B cell (primary cell): ENCODE measurements around the gene CDC42EP4. TPM values are rescaled to one million over a fixed set of nuclear protein-coding genes. Genes with fewer than 3 reads are reported as not detected.
"Not testable (repeated sequence)": the region's sequence is repeated elsewhere in the genome, so short reads cannot be mapped to it uniquely, and the experiment has no call there.

Source experiments
- ATAC-seq: fragments of 200-7000 bp; cut with Tn5 transposase; one replicate; pipeline ENCODE4 v1.10.0; 2021; ENCODE audit warnings: low read depth, mild to moderate bottlenecking, moderate number of reproducible peaks, moderate library complexity
- CTCF ChIA-PET: fragments of 350-600 bp; sonication (Branson Sonifier 250); formaldehyde crosslinking; loops from one replicate; lab custom pipeline; 2021; ENCODE audit warnings: antibody characterized with exemption, inconsistent platforms; lab: Charles Lee
- POLR2A ChIA-PET: fragments of 350-600 bp; sonication (Branson Sonifier 250); formaldehyde crosslinking; loops from one replicate; lab custom pipeline; 2021; ENCODE audit warnings: antibody characterized with exemption; lab: Charles Lee
- DNase-seq: peaks from one replicate; pipeline ENCODE4 v3.0.0; 2013
- H2AFZ ChIP-seq: 2 replicates; pipeline ENCODE4 v1.6.1; 2012; ENCODE audit warnings: mild to moderate bottlenecking, low read depth, low read length; ENCODE audit not compliant: insufficient read depth, poor library complexity, severe bottlenecking
- H3K27ac ChIP-seq, 2 donors: 1 replicate in 1 of 2; 2 replicates in 1 of 2; pipeline ENCODE4 v1.5.1; 2012 to 2013; ENCODE audit warnings: low read length in 2 of 2, mild to moderate bottlenecking in 2 of 2, moderate library complexity in 1 of 2
- H3K27me3 ChIP-seq, 4 experiments: fragments of 200-600 bp in 1 of 4; sonication (generic) in 1 of 4; replicated peaks in 1 of 4; 1 replicate in 2 of 4; 2 replicates in 2 of 4; pipeline versions ENCODE4 v1.6.1 to v1.7.0; 2013 to 2016; ENCODE audit warnings: low read length in 3 of 4, mild to moderate bottlenecking in 2 of 4, mixed read lengths in 1 of 4, moderate library complexity in 1 of 4; ENCODE audit not compliant: insufficient read depth in 4 of 4, control insufficient read depth in 3 of 4; ENCODE audit errors: control extremely low read depth in 1 of 4
- H3K36me3 ChIP-seq, 2 experiments: replicated peaks in 1 of 2; 1 replicate in 1 of 2; 2 replicates in 1 of 2; pipeline versions ENCODE4 v1.6.1 to v1.7.1; 2013; ENCODE audit warnings: low read length in 1 of 2; ENCODE audit not compliant: insufficient read depth in 2 of 2, control insufficient read depth in 1 of 2; ENCODE audit errors: control extremely low read depth in 1 of 2, extremely low read depth in 1 of 2
- H3K4me1 ChIP-seq, 2 donors: fragments of 200-600 bp in 1 of 2; sonication (generic) in 1 of 2; 1 replicate in 1 of 2; 2 replicates in 1 of 2; pipeline versions ENCODE4 v1.5.1 to v1.6.1; 2013 to 2017; ENCODE audit warnings: low read length in 2 of 2; ENCODE audit not compliant: control insufficient read depth in 2 of 2, insufficient read depth in 2 of 2
- H3K4me2 ChIP-seq: replicated peaks from 2 replicates; pipeline ENCODE3; 2012; ENCODE audit warnings: mild to moderate bottlenecking, low read depth, low read length; ENCODE audit not compliant: poor library complexity, severe bottlenecking
- H3K4me3 ChIP-seq, 5 experiments: fragments of 200-600 bp in 1 of 5; sonication (generic) in 1 of 5; 1 replicate in 3 of 5; 2 replicates in 2 of 5; pipeline versions ENCODE4 v1.5.1 to v1.7.0; 2011 to 2016; ENCODE audit warnings: low read length in 4 of 5, mild to moderate bottlenecking in 4 of 5, low read depth in 2 of 5, control low read depth in 1 of 5, moderate library complexity in 1 of 5; ENCODE audit not compliant: insufficient read depth in 1 of 5; ENCODE audit errors: control extremely low read depth in 1 of 5, extremely low read depth in 1 of 5
- H3K79me2 ChIP-seq: fragments of 200-600 bp; sonication (generic); one replicate; pipeline ENCODE4 v1.6.0; 2016; ENCODE audit warnings: low read length; ENCODE audit not compliant: control insufficient read depth, insufficient read depth
- H3K9ac ChIP-seq: fragments of 200-600 bp; sonication (generic); 2 replicates; pipeline ENCODE4 v1.6.1; 2017; ENCODE audit warnings: mild to moderate bottlenecking, low read length, moderate library complexity
- H3K9me3 ChIP-seq, 3 donors: one replicate each; pipeline versions ENCODE4 v1.6.1 to v1.7.1; 2013; ENCODE audit warnings: low read length in 2 of 3; ENCODE audit not compliant: control insufficient read depth in 2 of 3, insufficient read depth in 1 of 3; ENCODE audit errors: control extremely low read depth in 1 of 3
- H4K20me1 ChIP-seq: 2 replicates; pipeline ENCODE4 v1.6.0; 2012; ENCODE audit warnings: mild to moderate bottlenecking, low read length; ENCODE audit not compliant: insufficient read depth, control insufficient read depth, poor library complexity, severe bottlenecking
- H3K27ac Mint-ChIP-seq: one replicate; pipeline ENCODE4 v1.8.0; 2021; ENCODE audit warnings: mixed read lengths
- H3K27me3 Mint-ChIP-seq: one replicate; pipeline ENCODE4 v1.8.0; 2021; ENCODE audit warnings: mixed read lengths
- H3K4me1 Mint-ChIP-seq: one replicate; pipeline ENCODE4 v1.8.0; 2021; ENCODE audit warnings: mixed read lengths
- H3K4me3 Mint-ChIP-seq: one replicate; pipeline ENCODE4 v1.8.0; 2021; ENCODE audit warnings: mixed read lengths
- H3K9me3 Mint-ChIP-seq: one replicate; pipeline ENCODE4 v1.8.0; 2022; ENCODE audit warnings: mixed read lengths; ENCODE audit not compliant: insufficient read depth
- EZH2 ChIP-seq: IDR thresholded peaks from 2 replicates; pipeline ENCODE4 v1.6.1; 2012; ENCODE audit warnings: borderline replicate concordance, low read depth, mild to moderate bottlenecking, moderate library complexity, low read length; ENCODE audit not compliant: insufficient read depth, poor library complexity, severe bottlenecking
- WGBS: methylation state at CpG from one replicate; pipeline ENCODE4 v1.1.5; 2013; ENCODE audit warnings: missing lambda C conversion rate; ENCODE audit not compliant: insufficient coverage; 5-methylcytosine and 5-hydroxymethylcytosine counted together
- intact Hi-C: fragments of 100-400 bp; cut with micrococcal nuclease; formaldehyde crosslinking; loops from one replicate; pipeline ENCODE4 v1.10.0; 2022
- polyA plus RNA-seq: library from polyadenylated mRNA; depleted of rRNA; stranded (reverse); fragments of >200 nt; gene quantifications from 2 replicates; pipeline ENCODE4 v1.2.3, GENCODE V29; 2012
- total RNA-seq, 2 donors: library from RNA; stranded (reverse); fragments of 120-200 nt in 1 of 2; gene quantifications; 1 replicate in 1 of 2; 2 replicates in 1 of 2; pipeline versions ENCODE4 v1.2.3 to v1.2.4, GENCODE V29; 2013 to 2022
- TF ChIP-seq, protein P1 (sequence below): fragments of 200-600 bp; IDR thresholded peaks from one replicate; pipeline ENCODE4 v1.8.0; 2022; ENCODE audit warnings: antibody characterized with exemption, mild to moderate bottlenecking

CDC42EP4 gene
- total and polyA plus RNA-seq, 2 donors (not counting 1 experiment from before 2014, with no cell fraction given) = 0.79 to 2.0 TPM

- Histone ChIP-seq H3K4me2 (peak overlapping the region; percentile 99), H3K27ac (no peak overlapping the region), H3K79me2 (no peaks in the 10 kb centered on the region), H3K9ac (peak overlapping the region; percentile 82), H3K9me3 (no peaks in the 10 kb centered on the region), H4K20me1 (no peaks in the 10 kb centered on the region), H3K4me1 (peaks cover 14 to 23% of the 10 kb centered on the region in 2 donors), H3K36me3 (no peaks in the 10 kb centered on the region), H2AFZ (peak overlapping the region; percentile 95), H3K27me3 (peaks cover 0 to 23% (median 5%) of the 10 kb centered on the region in 4 experiments), H3K4me3 (peak overlapping the region; percentile 14 to 74 (median 68))
- Mint-ChIP-seq H3K27ac (peak overlapping the region; percentile 63), H3K9me3 (no peaks in the 10 kb centered on the region), H3K27me3 (no peaks in the 10 kb centered on the region), H3K4me3 (peak overlapping the region; percentile 83), H3K4me1 (peaks cover 14% of the 10 kb centered on the region)
- CTCF ChIA-PET = interaction anchor here (1.7 to 4.1 kb wide), 2 partner anchors 47 to 60 kb away, joined by 5 to 23 read pairs; no protein-coding TSS in a partner anchor
- no peak for ATAC-seq
- intact Hi-C loops = loop anchor here (2.0 to 5.0 kb wide), 3 partner anchors 38 to 117 kb away; partner anchors contain the start of gene COG1
- POLR2A ChIA-PET = no interaction called here
- DNase-seq = peak; percentile 18
- no peak for TF ChIP-seq EZH2
- TF ChIP-seq, protein P1, sequence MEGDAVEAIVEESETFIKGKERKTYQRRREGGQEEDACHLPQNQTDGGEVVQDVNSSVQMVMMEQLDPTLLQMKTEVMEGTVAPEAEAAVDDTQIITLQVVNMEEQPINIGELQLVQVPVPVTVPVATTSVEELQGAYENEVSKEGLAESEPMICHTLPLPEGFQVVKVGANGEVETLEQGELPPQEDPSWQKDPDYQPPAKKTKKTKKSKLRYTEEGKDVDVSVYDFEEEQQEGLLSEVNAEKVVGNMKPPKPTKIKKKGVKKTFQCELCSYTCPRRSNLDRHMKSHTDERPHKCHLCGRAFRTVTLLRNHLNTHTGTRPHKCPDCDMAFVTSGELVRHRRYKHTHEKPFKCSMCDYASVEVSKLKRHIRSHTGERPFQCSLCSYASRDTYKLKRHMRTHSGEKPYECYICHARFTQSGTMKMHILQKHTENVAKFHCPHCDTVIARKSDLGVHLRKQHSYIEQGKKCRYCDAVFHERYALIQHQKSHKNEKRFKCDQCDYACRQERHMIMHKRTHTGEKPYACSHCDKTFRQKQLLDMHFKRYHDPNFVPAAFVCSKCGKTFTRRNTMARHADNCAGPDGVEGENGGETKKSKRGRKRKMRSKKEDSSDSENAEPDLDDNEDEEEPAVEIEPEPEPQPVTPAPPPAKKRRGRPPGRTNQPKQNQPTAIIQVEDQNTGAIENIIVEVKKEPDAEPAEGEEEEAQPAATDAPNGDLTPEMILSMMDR = no peak
- WGBS = 42% methylated on average over 11 of the region's 21 CpGs
Observed at GRCh38 chr17:73309727-73310596, 1.8 kb downstream of the CDC42EP4 start.

DNA sequence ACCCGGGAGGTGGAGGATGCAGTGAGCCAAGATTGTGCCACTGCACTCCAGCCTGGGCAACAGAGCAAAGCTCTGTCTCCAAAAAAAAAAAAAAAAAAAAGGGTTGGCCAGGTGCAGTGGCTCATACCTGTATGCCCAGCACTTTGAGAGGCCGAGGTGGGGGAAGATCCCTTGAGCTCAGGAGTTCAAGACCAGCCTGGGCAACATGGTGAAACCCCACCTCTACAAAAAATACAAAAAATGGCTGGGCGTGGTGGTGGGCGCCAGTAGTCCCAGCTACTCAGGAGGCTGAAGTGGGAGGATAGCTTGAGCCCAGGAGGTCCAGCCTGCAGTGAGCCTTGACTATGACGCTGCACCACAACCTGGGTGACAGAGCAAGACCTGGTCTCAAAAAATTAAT is 2.8 kb downstream of the CDC42EP4 start:
- 100% methylated on average over 1 of the region's 5 CpGs for WGBS
- H3K4me3 ChIP-seq, DNase-seq, POLR2A ChIA-PET, H2AFZ ChIP-seq, H3K36me3 ChIP-seq, H3K4me3 Mint-ChIP-seq, H3K79me2 ChIP-seq, intact Hi-C loops, H3K9me3 Mint-ChIP-seq, H3K27ac ChIP-seq, H3K27me3 Mint-ChIP-seq, H3K9me3 ChIP-seq, H3K4me2 ChIP-seq, H3K27ac Mint-ChIP-seq, ATAC-seq, H4K20me1 ChIP-seq, H3K9ac ChIP-seq: not testable (repeated sequence)
- Histone ChIP-seq H3K27me3 (peaks cover 0 to 27% (median 5%) of the 10 kb centered on the region in 4 experiments), H3K4me1 (peaks cover 14 to 23% of the 10 kb centered on the region in 2 donors)
- CTCF ChIA-PET = interaction anchor here (0.6 to 4.1 kb wide), 2 partner anchors 61 to 752 kb away, joined by 4 to 23 read pairs; no protein-coding TSS in a partner anchor
- peaks cover 14% of the 10 kb centered on the region for H3K4me1 Mint-ChIP-seq
